HL-60 (cell line): Measurements from ENCODE around the gene CD276.

Experiments used
- DNase-seq, 2 experiments: peaks; one replicate each; pipeline ENCODE4 v3.0.0-alpha.2; 2010 to 2020; ENCODE audit warnings: low read depth in 1 of 2, low spot score in 1 of 2
- H3K27ac ChIP-seq: fragments of 250-450 bp; sonication (Bioruptor Pico); replicated peaks from 2 replicates; pipeline ENCODE4 v1.5.1; 2020; ENCODE audit warnings: mild to moderate bottlenecking, moderate library complexity
- H3K27me3 ChIP-seq: fragments of 250-450 bp; sonication (Bioruptor Pico); 2 replicates; pipeline ENCODE4 v1.5.1; 2021; ENCODE audit warnings: mild to moderate bottlenecking, moderate library complexity; ENCODE audit not compliant: insufficient read depth, poor library complexity, severe bottlenecking
- H3K4me3 ChIP-seq: replicated peaks from 2 replicates; pipeline ENCODE4 v1.5.1; 2011; ENCODE audit warnings: mild to moderate bottlenecking, control low read depth, low read length; ENCODE audit not compliant: insufficient read depth
- GABPA ChIP-seq: IDR thresholded peaks from 2 replicates; pipeline ENCODE4 v1.6.1; 2012; ENCODE audit warnings: low read depth
- POLR2AphosphoS5 ChIP-seq: IDR thresholded peaks from 2 replicates; pipeline ENCODE4 v1.6.1; 2012; ENCODE audit warnings: low read depth
- REST ChIP-seq: IDR thresholded peaks from 2 replicates; pipeline ENCODE4 v1.6.1; 2012; ENCODE audit warnings: low read depth; ENCODE audit not compliant: insufficient replicate concordance
- SPI1 ChIP-seq: IDR thresholded peaks from 2 replicates; pipeline ENCODE4 v1.6.1; 2012; ENCODE audit warnings: low read depth, mild to moderate bottlenecking, borderline replicate concordance
- TF ChIP-seq, protein P1 (sequence below): IDR thresholded peaks from one replicate; pipeline ENCODE4 v1.5.1; 2011; ENCODE audit warnings: low read length, control low read depth, inconsistent platforms; ENCODE audit not compliant: insufficient read depth

The CD276 gene

DNA sequence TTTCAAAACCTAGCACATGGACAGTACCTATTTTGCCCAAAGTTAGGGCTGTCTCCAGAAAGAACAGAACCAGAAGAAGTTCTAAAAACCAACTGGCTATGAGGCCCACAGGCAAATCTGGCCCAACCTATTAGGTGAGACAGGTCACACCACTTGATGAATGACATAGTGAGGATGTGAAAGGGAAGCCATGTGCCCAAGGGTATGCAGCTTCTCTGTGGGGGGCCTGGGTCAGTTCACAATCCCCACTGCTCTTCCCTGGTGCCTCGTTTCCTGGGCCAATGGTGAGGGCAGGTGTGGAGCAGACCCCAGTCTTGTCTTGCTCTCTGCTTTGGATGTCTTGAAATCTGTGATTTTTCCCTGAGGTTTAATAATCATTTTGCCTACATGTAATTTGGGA, 60.1 kb downstream of the CD276 start:
- H3K4me3 ChIP-seq: no peak overlapping the region
- peaks cover 4% of the 10 kb centered on the region for H3K27me3 ChIP-seq
- DNase-seq: no peak
- H3K27ac ChIP-seq: no peak overlapping the region
- TF ChIP-seq REST: no peak
- TF ChIP-seq, protein P1, sequence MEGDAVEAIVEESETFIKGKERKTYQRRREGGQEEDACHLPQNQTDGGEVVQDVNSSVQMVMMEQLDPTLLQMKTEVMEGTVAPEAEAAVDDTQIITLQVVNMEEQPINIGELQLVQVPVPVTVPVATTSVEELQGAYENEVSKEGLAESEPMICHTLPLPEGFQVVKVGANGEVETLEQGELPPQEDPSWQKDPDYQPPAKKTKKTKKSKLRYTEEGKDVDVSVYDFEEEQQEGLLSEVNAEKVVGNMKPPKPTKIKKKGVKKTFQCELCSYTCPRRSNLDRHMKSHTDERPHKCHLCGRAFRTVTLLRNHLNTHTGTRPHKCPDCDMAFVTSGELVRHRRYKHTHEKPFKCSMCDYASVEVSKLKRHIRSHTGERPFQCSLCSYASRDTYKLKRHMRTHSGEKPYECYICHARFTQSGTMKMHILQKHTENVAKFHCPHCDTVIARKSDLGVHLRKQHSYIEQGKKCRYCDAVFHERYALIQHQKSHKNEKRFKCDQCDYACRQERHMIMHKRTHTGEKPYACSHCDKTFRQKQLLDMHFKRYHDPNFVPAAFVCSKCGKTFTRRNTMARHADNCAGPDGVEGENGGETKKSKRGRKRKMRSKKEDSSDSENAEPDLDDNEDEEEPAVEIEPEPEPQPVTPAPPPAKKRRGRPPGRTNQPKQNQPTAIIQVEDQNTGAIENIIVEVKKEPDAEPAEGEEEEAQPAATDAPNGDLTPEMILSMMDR: no peak
- no peak for TF ChIP-seq SPI1
- no peak for TF ChIP-seq POLR2AphosphoS5
- no peak for TF ChIP-seq GABPA

GRCh38 chr15:73745073-73745472, 60.9 kb downstream of the CD276 start:
- no peak overlapping the region for H3K27ac ChIP-seq
- H3K27me3 ChIP-seq: peaks cover 4% of the 10 kb centered on the region
- TF ChIP-seq, protein P1: no peak
- TF ChIP-seq POLR2AphosphoS5 (no peak), GABPA (no peak), REST (no peak)
- no peak overlapping the region for H3K4me3 ChIP-seq
- no peak for DNase-seq

GRCh38 chr15:73746261-73746660, 62.1 kb downstream of the CD276 start:
- H3K4me3 ChIP-seq: no peak overlapping the region
- TF ChIP-seq REST: no peak
- no peak for TF ChIP-seq SPI1
- TF ChIP-seq POLR2AphosphoS5: no peak
- TF ChIP-seq, protein P1: no peak
- H3K27ac ChIP-seq: no peak overlapping the region
- no peak for DNase-seq
- peaks cover 9% of the 10 kb centered on the region for H3K27me3 ChIP-seq
